GM23338 (cell line): ENCODE data around the gene SLC10A2. TPM values are rescaled to one million over a fixed set of nuclear protein-coding genes. Genes with fewer than 3 reads are reported as not detected.

Experiments
- ATAC-seq: fragments of 200-7000 bp; cut with Tn5 transposase; 3 replicates; pipeline ENCODE4 v1.9.1; 2020
- DNase-seq: peaks from one replicate; pipeline ENCODE4 v3.0.0-alpha.2; 2015; ENCODE audit warnings: low spot score
- H2AFZ ChIP-seq: fragments of 200-600 bp; sonication (generic); 2 replicates; pipeline ENCODE4 v1.8.0; 2016; ENCODE audit warnings: antibody characterized with exemption, mild to moderate bottlenecking, moderate library complexity
- H3F3A ChIP-seq: fragments of 200-600 bp; sonication (generic); replicated peaks from 2 replicates; pipeline ENCODE4 v1.8.0; 2017; ENCODE audit warnings: antibody characterized with exemption, mixed run types, low read depth
- H3K27ac ChIP-seq: fragments of 200-600 bp; sonication (generic); 2 replicates; pipeline ENCODE4 v1.6.1; 2016; ENCODE audit warnings: low read depth
- H3K27me3 ChIP-seq: fragments of 200-600 bp; sonication (generic); 2 replicates; pipeline ENCODE4 v1.8.0; 2016; ENCODE audit warnings: mild to moderate bottlenecking, mixed run types, moderate library complexity; ENCODE audit not compliant: insufficient read depth
- H3K36me3 ChIP-seq: fragments of 200-600 bp; sonication (generic); 2 replicates; pipeline ENCODE4 v1.8.0; 2016; ENCODE audit warnings: mild to moderate bottlenecking; ENCODE audit not compliant: insufficient read depth
- H3K4me1 ChIP-seq: fragments of 200-600 bp; sonication (generic); 2 replicates; pipeline ENCODE4 v1.8.0; 2016; ENCODE audit warnings: mild to moderate bottlenecking, moderate library complexity; ENCODE audit not compliant: insufficient read depth
- H3K4me2 ChIP-seq: fragments of 200-600 bp; sonication (generic); 2 replicates; pipeline ENCODE4 v1.7.1; 2017; ENCODE audit warnings: mixed run types
- H3K4me3 ChIP-seq: fragments of 200-600 bp; sonication (generic); 2 replicates; pipeline ENCODE4 v1.6.1; 2016; ENCODE audit warnings: mixed run types
- H3K79me2 ChIP-seq: fragments of 200-600 bp; sonication (generic); replicated peaks from 2 replicates; pipeline ENCODE4 v1.8.0; 2017; ENCODE audit warnings: mild to moderate bottlenecking; ENCODE audit not compliant: insufficient read depth
- H3K9me2 ChIP-seq: fragments of 200-600 bp; sonication (generic); 2 replicates; pipeline ENCODE4 v1.8.0; 2017; ENCODE audit not compliant: insufficient read depth
- H4K20me1 ChIP-seq: fragments of 200-600 bp; sonication (generic); replicated peaks from 2 replicates; pipeline ENCODE4 v1.8.0; 2017; ENCODE audit warnings: mild to moderate bottlenecking; ENCODE audit not compliant: insufficient read depth
- H3K27ac Mint-ChIP-seq: 2 replicates; pipeline ENCODE4 v1.8.0; 2020; ENCODE audit warnings: inconsistent platforms, mild to moderate bottlenecking, moderate library complexity, mixed read lengths
- H3K27me3 Mint-ChIP-seq: 3 replicates; pipeline ENCODE4 v1.8.0; 2022; ENCODE audit warnings: low read depth, mild to moderate bottlenecking, moderate library complexity, mixed read lengths, inconsistent platforms; ENCODE audit not compliant: insufficient read depth, poor library complexity
- H3K36me3 Mint-ChIP-seq: 3 replicates; pipeline ENCODE4 v1.8.0; 2021; ENCODE audit warnings: low read depth, mild to moderate bottlenecking, inconsistent platforms, moderate library complexity, mixed read lengths
- H3K4me1 Mint-ChIP-seq: 3 replicates; pipeline ENCODE4 v1.8.0; 2020; ENCODE audit warnings: mild to moderate bottlenecking, inconsistent platforms, mixed read lengths
- H3K4me3 Mint-ChIP-seq: 3 replicates; pipeline ENCODE4 v1.8.0; 2021; ENCODE audit warnings: moderate library complexity, mild to moderate bottlenecking, inconsistent platforms, mixed read lengths
- H3K9me3 Mint-ChIP-seq: 3 replicates; pipeline ENCODE4 v1.8.0; 2020; ENCODE audit warnings: moderate library complexity, mild to moderate bottlenecking, inconsistent platforms, mixed read lengths
- CREB1 ChIP-seq: fragments of 250-450 bp; sonication (Bioruptor Pico); IDR thresholded peaks from 2 replicates; pipeline ENCODE4 v1.5.0; 2020; ENCODE audit warnings: low read depth, mild to moderate bottlenecking, moderate library complexity
- CTCF ChIP-seq, 2 experiments: fragments of 200-600 bp in 1 of 2; sonication (generic) in 1 of 2; conservative IDR thresholded peaks; 2 replicates each; pipeline versions ENCODE4 v1.5.1 to v1.6.1; 2016 to 2017; ENCODE audit warnings: antibody characterized with exemption in 2 of 2, low read depth in 2 of 2, mild to moderate bottlenecking in 2 of 2, moderate library complexity in 1 of 2
- ETS1 ChIP-seq: IDR thresholded peaks from 2 replicates; pipeline ENCODE4 v1.6.1; 2016; ENCODE audit warnings: antibody characterized with exemption
- EZH2 ChIP-seq: fragments of 200-600 bp; sonication (generic); IDR thresholded peaks from one replicate; pipeline ENCODE4 v1.8.0; 2017; ENCODE audit warnings: antibody characterized with exemption, mild to moderate bottlenecking, low read depth; ENCODE audit not compliant: unreplicated experiment
- EZH2phosphoT487 ChIP-seq: fragments of 200-600 bp; sonication (generic); IDR thresholded peaks from one replicate; pipeline ENCODE4 v1.8.1; 2018; ENCODE audit warnings: antibody characterized with exemption; ENCODE audit not compliant: unreplicated experiment
- JUNB ChIP-seq: IDR thresholded peaks from one replicate; pipeline ENCODE4 v1.6.1; 2016; ENCODE audit warnings: antibody characterized with exemption; ENCODE audit not compliant: unreplicated experiment
- NANOG ChIP-seq: IDR thresholded peaks from 2 replicates; pipeline ENCODE4 v1.6.1; 2016; ENCODE audit warnings: antibody characterized with exemption, borderline replicate concordance
- POLR2AphosphoS5 ChIP-seq: IDR thresholded peaks from 2 replicates; pipeline ENCODE4 v1.6.1; 2016; ENCODE audit warnings: antibody characterized with exemption, low read depth
- REST ChIP-seq: IDR thresholded peaks from one replicate; pipeline ENCODE4 v1.6.1; 2018; ENCODE audit warnings: antibody characterized with exemption; ENCODE audit not compliant: unreplicated experiment
- STAT1 ChIP-seq: IDR thresholded peaks from one replicate; pipeline ENCODE4 v1.6.1; 2016; ENCODE audit warnings: antibody characterized with exemption; ENCODE audit not compliant: unreplicated experiment
- ZNF114 ChIP-seq: fragments of 250-450 bp; sonication (Bioruptor Pico); IDR thresholded peaks from 2 replicates; pipeline ENCODE4 v1.5.0; 2020; ENCODE audit warnings: mild to moderate bottlenecking, moderate library complexity
- ZNF331 ChIP-seq: fragments of 250-450 bp; sonication (Bioruptor Pico); IDR thresholded peaks from 2 replicates; pipeline ENCODE4 v1.5.0; 2020; ENCODE audit warnings: low read depth, mild to moderate bottlenecking, moderate library complexity
- ZNF462 ChIP-seq: fragments of 250-450 bp; sonication (Bioruptor Pico); IDR thresholded peaks from 2 replicates; pipeline ENCODE4 v1.5.0; 2020; ENCODE audit warnings: mild to moderate bottlenecking, moderate library complexity
- polyA plus RNA-seq: library from polyadenylated mRNA; unstranded; fragments of >200 nt; fragmentation: Nextera tagmentation; extraction: Ambion mirVana; gene quantifications from 2 replicates; pipeline ENCODE4 v1.2.1, GENCODE V29; 2016
- total RNA-seq: library from RNA; depleted of rRNA; stranded (reverse); fragments of >200 nt; shearing (Covaris generic); gene quantifications from 2 replicates; pipeline ENCODE4 v1.2.3, GENCODE V29; 2014

SLC10A2 gene
- total and polyA plus RNA-seq, 2 experiments from 2014 or later = not detected

GRCh38 chr13:103006641-103007426 is 59.4 kb downstream of the SLC10A2 start:
- H3K4me3 Mint-ChIP-seq = no peak overlapping the region
- H3K36me3 ChIP-seq = no peaks in the 10 kb centered on the region
- no peaks in the 10 kb centered on the region for H3F3A ChIP-seq
- no peaks in the 10 kb centered on the region for H3K4me1 ChIP-seq
- H3K4me3 ChIP-seq = no peak overlapping the region
- H4K20me1 ChIP-seq = no peaks in the 10 kb centered on the region
- no peaks in the 10 kb centered on the region; the same call in 2 of the 3 replicates for H3K36me3 Mint-ChIP-seq
- no peak overlapping the region for H3K27ac Mint-ChIP-seq
- 0 out of 2 replicates have a peak, but pooled peaks cover 8% of the 10 kb centered on the region for H3K9me2 ChIP-seq
- H2AFZ ChIP-seq = peak overlapping the region; percentile 28; the same call in 1 of the 2 replicates
- TF ChIP-seq NANOG (no peak), EZH2 (no peak), EZH2phosphoT487 (no peak), REST (no peak), ZNF114 (CRISPR knock-in tag) (no peak), CTCF (conservative IDR thresholded peaks at IDR 0.05; ENCODE audit: low read depth in 2 of 2) (no peak), POLR2AphosphoS5 (no peak), STAT1 (no peak), CREB1 (CRISPR knock-in tag) (no peak), ETS1 (no peak), JUNB (no peak), ZNF462 (CRISPR knock-in tag) (no peak), ZNF331 (CRISPR knock-in tag) (no peak)
- H3K4me2 ChIP-seq = no peak overlapping the region
- ATAC-seq (no peak), DNase-seq (no peak)
- no peaks in the 10 kb centered on the region for H3K27me3 ChIP-seq
- no peak overlapping the region for H3K27ac ChIP-seq
- no peaks in the 10 kb centered on the region for H3K79me2 ChIP-seq
- H3K4me1 Mint-ChIP-seq = no peaks in the 10 kb centered on the region
- H3K9me3 Mint-ChIP-seq = no peaks in the 10 kb centered on the region; the same call in 2 of the 3 replicates
- no peaks in the 10 kb centered on the region for H3K27me3 Mint-ChIP-seq
